ENCODE measurements around the gene TBRG1.

TBRG1 gene

GRCh38 chr11:124658986-124659385 is 36.3 kb downstream of the TBRG1 start:
- DNase-seq, result no peak
- no peaks in the 10 kb centered on the region for H3K36me3 Mint-ChIP-seq
- H3K27me3 Mint-ChIP-seq, result no peaks in the 10 kb centered on the region
- CTCF ChIA-PET, result no interaction called here
- H3K4me3 Mint-ChIP-seq, result no peak overlapping the region
- no peak overlapping the region for H3K27ac Mint-ChIP-seq
- no peaks in the 10 kb centered on the region for H3K4me1 Mint-ChIP-seq
- H3K9me3 Mint-ChIP-seq, result no peaks in the 10 kb centered on the region

GRCh38 chr11:124661553-124661952 is 38.9 kb downstream of the TBRG1 start:
- Mint-ChIP-seq H3K4me3 (no peak overlapping the region), H3K27ac (no peak overlapping the region), H3K9me3 (no peaks in the 10 kb centered on the region), H3K27me3 (no peaks in the 10 kb centered on the region), H3K36me3 (no peaks in the 10 kb centered on the region), H3K4me1 (no peaks in the 10 kb centered on the region)
- CTCF ChIA-PET, result no interaction called here
- DNase-seq, result no peak

- no peaks in the 10 kb centered on the region for H3K4me1 Mint-ChIP-seq
- no peaks in the 10 kb centered on the region for H3K9me3 Mint-ChIP-seq
- H3K36me3 Mint-ChIP-seq, result no peaks in the 10 kb centered on the region
- CTCF ChIA-PET, result no interaction called here
- DNase-seq, result no peak
- no peaks in the 10 kb centered on the region for H3K27me3 Mint-ChIP-seq
- no peak overlapping the region for H3K27ac Mint-ChIP-seq
- no peak overlapping the region for H3K4me3 Mint-ChIP-seq
These were observed 39.4 kb downstream of the TBRG1 start for GRCh38 chr11:124662106-124662505.

- H3K27me3 Mint-ChIP-seq, result no peaks in the 10 kb centered on the region
- CTCF ChIA-PET, result interaction anchor here (0.5 to 2.1 kb wide), 6 partner anchors 16 to 254 kb away, joined by 3 to 9 read pairs (median 4); no protein-coding TSS in a partner anchor
- no peaks in the 10 kb centered on the region for H3K4me1 Mint-ChIP-seq
- no peak for DNase-seq
- H3K36me3 Mint-ChIP-seq, result no peaks in the 10 kb centered on the region
- H3K9me3 Mint-ChIP-seq, result no peaks in the 10 kb centered on the region
- H3K27ac Mint-ChIP-seq, result no peak overlapping the region
- no peak overlapping the region for H3K4me3 Mint-ChIP-seq
These were observed 41.2 kb downstream of the TBRG1 start for GRCh38 chr11:124663861-124664260.

GRCh38 chr11:124667601-124668000 is 44.9 kb downstream of the TBRG1 start:
- Mint-ChIP-seq H3K9me3 (no peaks in the 10 kb centered on the region), H3K4me3 (no peak overlapping the region), H3K27ac (no peak overlapping the region), H3K4me1 (peaks cover 11% of the 10 kb centered on the region), H3K27me3 (no peaks in the 10 kb centered on the region), H3K36me3 (peaks cover 6% of the 10 kb centered on the region)
- CTCF ChIA-PET, result interaction anchor here (1.0 to 1.9 kb wide), 2 partner anchors 95 to 171 kb away, joined by 4 to 6 read pairs; partner anchors contain the start of gene ESAM
- no peak for DNase-seq

GRCh38 chr11:124669193-124669592 is 46.5 kb downstream of the TBRG1 start:
- H3K4me1 Mint-ChIP-seq, result peaks cover 23% of the 10 kb centered on the region
- peaks cover 5% of the 10 kb centered on the region for H3K27me3 Mint-ChIP-seq
- H3K9me3 Mint-ChIP-seq, result no peaks in the 10 kb centered on the region
- CTCF ChIA-PET, result interaction anchor here (0.6 to 6.5 kb wide), 24 partner anchors 10 to 167 kb away, joined by 3 to 95 read pairs (median 5); partner anchors contain the start of genes ESAM and MSANTD2
- peaks cover 6% of the 10 kb centered on the region for H3K36me3 Mint-ChIP-seq
- H3K4me3 Mint-ChIP-seq, result no peak overlapping the region
- DNase-seq, result peak; percentile 59
- no peak overlapping the region for H3K27ac Mint-ChIP-seq

GRCh38 chr11:124670732-124671131 is 48.1 kb downstream of the TBRG1 start:
- Mint-ChIP-seq H3K27me3 (peaks cover 5% of the 10 kb centered on the region), H3K4me1 (peaks cover 33% of the 10 kb centered on the region), H3K9me3 (no peaks in the 10 kb centered on the region), H3K27ac (no peak overlapping the region), H3K4me3 (peak overlapping the region; percentile 4), H3K36me3 (peaks cover 6% of the 10 kb centered on the region)
- CTCF ChIA-PET, result interaction anchor here (0.7 to 6.5 kb wide), 14 partner anchors 17 to 206 kb away, joined by 3 to 95 read pairs (median 8); partner anchors contain the start of genes ESAM, MSANTD2 and NRGN
- DNase-seq, result peak; percentile 74

- Mint-ChIP-seq H3K36me3 (peaks cover 6% of the 10 kb centered on the region), H3K9me3 (no peaks in the 10 kb centered on the region), H3K4me1 (peaks cover 38% of the 10 kb centered on the region), H3K27ac (peak overlapping the region; percentile 80), H3K27me3 (peaks cover 5% of the 10 kb centered on the region), H3K4me3 (peak overlapping the region; percentile 86)
- no peak for DNase-seq
- CTCF ChIA-PET, result interaction anchor here (1.3 to 6.5 kb wide), 7 partner anchors 66 to 164 kb away, joined by 4 to 95 read pairs (median 7); partner anchors contain the start of genes ESAM and MSANTD2
These were observed 50.0 kb downstream of the TBRG1 start for GRCh38 chr11:124672536-124673215.

- H3K27ac Mint-ChIP-seq, result peak within 1 kb of the TSS; percentile 85
These were observed 50.9 kb downstream of the TBRG1 start, which contains the start of the genes SIAE and SPA17 for GRCh38 chr11:124673333-124674167. Gene SIAE (minus strand): TSS chr11:124673739. CDS start chr11:124673708, 31 bp downstream. Gene SPA17 (plus strand): TSS chr11:124673904. CDS start chr11:124675265, 1,361 bp downstream.

GRCh38 chr11:124674168-124674517 is 51.5 kb downstream of the TBRG1 start:
- Mint-ChIP-seq H3K27ac (peak overlapping the region; percentile 85), H3K9me3 (no peaks in the 10 kb centered on the region)
- CTCF ChIA-PET, result interaction anchor here (0.9 to 6.5 kb wide), 5 partner anchors 84 to 162 kb away, joined by 3 to 95 read pairs (median 7); partner anchors contain the start of genes ESAM and MSANTD2

More at GRCh38 chr11:124673333-124674167, 50.9 kb downstream of the TBRG1 start, which contains the start of the genes SIAE and SPA17:
- peak within 1 kb of the TSS; percentile 86 for H3K4me3 Mint-ChIP-seq
- H3K36me3 Mint-ChIP-seq, result peaks cover 6% of the 10 kb centered on the region
- DNase-seq, result peak; percentile 93
- CTCF ChIA-PET, result interaction anchor here (0.9 to 6.5 kb wide), 7 partner anchors 65 to 163 kb away, joined by 3 to 95 read pairs (median 6); partner anchors contain the start of genes ESAM and MSANTD2
- peaks cover 5% of the 10 kb centered on the region for H3K27me3 Mint-ChIP-seq
- H3K9me3 Mint-ChIP-seq, result no peaks in the 10 kb centered on the region
- peaks cover 38% of the 10 kb centered on the region for H3K4me1 Mint-ChIP-seq

GRCh38 chr11:124674571-124674970 is 51.9 kb downstream of the TBRG1 start:
- Mint-ChIP-seq H3K4me3 (peak overlapping the region; percentile 86), H3K4me1 (peaks cover 38% of the 10 kb centered on the region), H3K36me3 (peaks cover 6% of the 10 kb centered on the region), H3K9me3 (no peaks in the 10 kb centered on the region), H3K27ac (peak overlapping the region; percentile 85), H3K27me3 (peaks cover 5% of the 10 kb centered on the region)
- DNase-seq, result no peak
- CTCF ChIA-PET, result interaction anchor here (2.1 to 6.5 kb wide), 3 partner anchors 89 to 159 kb away, joined by 5 to 95 read pairs (median 7); partner anchors contain the start of genes ESAM and MSANTD2

More at GRCh38 chr11:124674168-124674517, 51.5 kb downstream of the TBRG1 start:
- peaks cover 38% of the 10 kb centered on the region for H3K4me1 Mint-ChIP-seq
- H3K36me3 Mint-ChIP-seq, result peaks cover 6% of the 10 kb centered on the region
- peaks cover 5% of the 10 kb centered on the region for H3K27me3 Mint-ChIP-seq
- H3K4me3 Mint-ChIP-seq, result peak overlapping the region; percentile 86
- no peak for DNase-seq

GRCh38 chr11:124676386-124676785 is 53.7 kb downstream of the TBRG1 start:
- no peak overlapping the region for H3K27ac Mint-ChIP-seq
- H3K36me3 Mint-ChIP-seq, result peaks cover 5% of the 10 kb centered on the region
- peaks cover 5% of the 10 kb centered on the region for H3K27me3 Mint-ChIP-seq
- H3K9me3 Mint-ChIP-seq, result no peaks in the 10 kb centered on the region
- H3K4me1 Mint-ChIP-seq, result peaks cover 37% of the 10 kb centered on the region
- CTCF ChIA-PET, result interaction anchor here (1.2 to 2.1 kb wide), 2 partner anchors 70 to 157 kb away, joined by 3 to 5 read pairs; no protein-coding TSS in a partner anchor
- no peak overlapping the region for H3K4me3 Mint-ChIP-seq
- DNase-seq, result no peak

GRCh38 chr11:124678416-124678815 is 55.8 kb downstream of the TBRG1 start:
- CTCF ChIA-PET, result no interaction called here
- no peak overlapping the region for H3K4me3 Mint-ChIP-seq
- no peak overlapping the region for H3K27ac Mint-ChIP-seq
- peaks cover 20% of the 10 kb centered on the region for H3K4me1 Mint-ChIP-seq
- peaks cover 11% of the 10 kb centered on the region for H3K9me3 Mint-ChIP-seq
- peaks cover 6% of the 10 kb centered on the region for H3K36me3 Mint-ChIP-seq
- peaks cover 5% of the 10 kb centered on the region for H3K27me3 Mint-ChIP-seq
- DNase-seq, result no peak

GRCh38 chr11:124681421-124681820 is 58.8 kb downstream of the TBRG1 start:
- no peak overlapping the region for H3K27ac Mint-ChIP-seq
- CTCF ChIA-PET, result no interaction called here

More at GRCh38 chr11:124681421-124681820, 58.8 kb downstream of the TBRG1 start:
- H3K9me3 Mint-ChIP-seq, result peaks cover 20% of the 10 kb centered on the region
- H3K27me3 Mint-ChIP-seq, result no peaks in the 10 kb centered on the region
- no peak for DNase-seq
- peaks cover 7% of the 10 kb centered on the region for H3K36me3 Mint-ChIP-seq
- no peak overlapping the region for H3K4me3 Mint-ChIP-seq
- peaks cover 1% of the 10 kb centered on the region for H3K4me1 Mint-ChIP-seq

All from activated naive CD4-positive, alpha-beta T cell treated with anti-CD3 and anti-CD28 coated beads, Interleukin-2, amount 10 ng/mL, durations not matched to agents 7 days and 5 days (primary cell).